ENCODE measurements around the gene ANKRD60. TPM values are rescaled to one million over a fixed set of nuclear protein-coding genes. Genes with fewer than 3 reads are reported as not detected.

ANKRD60 gene
- total RNA-seq, 1 donor from 2014 or later = not detected

DNA sequence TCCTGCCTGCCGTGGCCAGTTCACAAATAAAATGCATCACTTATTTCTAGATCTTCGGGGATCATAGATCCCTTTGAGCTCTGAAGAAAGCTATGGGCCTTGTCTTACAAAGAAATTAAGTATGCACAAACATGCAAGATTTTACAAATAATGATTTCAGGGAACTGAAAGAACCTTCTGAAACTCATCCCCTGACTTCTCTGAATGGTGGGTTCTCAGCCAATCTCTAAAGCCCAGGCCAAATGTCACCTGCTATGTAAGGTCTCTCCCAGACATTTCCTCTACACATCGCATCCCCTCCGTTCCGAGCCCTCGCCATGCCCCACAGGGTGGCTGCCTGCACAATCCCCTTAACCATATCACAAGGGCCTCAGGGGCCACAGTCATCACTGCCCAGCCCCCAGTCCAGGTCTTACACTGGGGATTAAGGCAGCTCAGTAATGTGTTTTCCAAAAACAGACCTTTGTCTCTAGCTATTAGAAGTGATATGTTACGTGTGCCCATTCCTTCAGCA is 16.1 kb upstream of the ANKRD60 start:
- intact Hi-C loops (cut with micrococcal nuclease) = no loop called here

DNA sequence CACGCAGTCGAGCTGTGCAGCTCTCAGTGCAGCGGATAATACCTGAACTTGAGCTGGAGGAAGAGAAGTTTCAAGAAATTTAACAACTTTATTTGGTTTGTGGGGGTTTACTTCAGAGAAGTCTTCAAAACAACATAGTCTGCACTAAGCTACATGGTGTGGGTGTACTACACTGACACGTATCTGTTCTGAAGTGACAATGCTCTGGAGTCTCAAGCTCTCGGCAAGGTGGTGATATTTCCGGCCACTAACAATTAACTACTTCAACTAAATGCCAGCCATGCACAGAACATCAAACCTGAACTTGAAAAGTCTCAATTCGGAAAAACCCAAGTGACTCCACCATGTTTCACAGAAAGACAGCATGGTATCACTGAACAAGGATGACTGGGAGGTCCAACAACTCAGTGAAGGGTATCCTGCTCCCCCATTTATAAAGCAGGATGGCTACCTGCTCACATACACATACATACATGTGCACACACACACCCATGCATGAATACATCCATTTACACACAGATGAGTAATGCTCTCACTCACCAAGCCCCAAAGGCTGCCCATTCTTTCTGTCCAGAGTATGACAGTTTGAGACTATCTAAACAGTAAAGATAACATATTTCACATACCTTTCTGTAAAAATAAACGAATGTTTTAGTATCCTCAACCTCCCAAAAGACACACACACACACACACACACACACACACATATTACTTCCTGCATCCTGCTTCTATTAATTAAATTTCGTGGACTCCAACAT is 15.4 kb upstream of the ANKRD60 start:
- intact Hi-C loops (cut with micrococcal nuclease) = no loop called here

DNA sequence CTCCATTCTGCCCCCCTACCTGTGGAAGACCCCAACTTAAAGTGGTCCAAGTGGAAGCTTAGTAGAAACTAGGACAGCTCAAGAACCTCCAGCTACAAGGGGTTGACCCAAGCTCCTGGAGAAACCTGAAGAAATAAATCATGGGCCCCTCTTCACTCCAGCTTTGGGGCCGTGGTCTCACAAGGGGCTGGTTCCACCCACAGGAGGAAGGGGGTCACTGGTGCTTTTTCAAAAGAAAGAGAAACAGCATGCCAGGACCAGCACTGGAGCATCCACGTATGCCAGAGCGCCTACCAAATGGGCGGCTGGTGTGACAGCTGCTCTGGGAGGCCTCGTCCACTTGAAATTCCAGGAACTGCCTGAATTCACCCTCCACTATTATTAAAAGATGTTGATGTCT is 14.4 kb upstream of the ANKRD60 start:
- intact Hi-C loops (cut with micrococcal nuclease) = no loop called here

DNA sequence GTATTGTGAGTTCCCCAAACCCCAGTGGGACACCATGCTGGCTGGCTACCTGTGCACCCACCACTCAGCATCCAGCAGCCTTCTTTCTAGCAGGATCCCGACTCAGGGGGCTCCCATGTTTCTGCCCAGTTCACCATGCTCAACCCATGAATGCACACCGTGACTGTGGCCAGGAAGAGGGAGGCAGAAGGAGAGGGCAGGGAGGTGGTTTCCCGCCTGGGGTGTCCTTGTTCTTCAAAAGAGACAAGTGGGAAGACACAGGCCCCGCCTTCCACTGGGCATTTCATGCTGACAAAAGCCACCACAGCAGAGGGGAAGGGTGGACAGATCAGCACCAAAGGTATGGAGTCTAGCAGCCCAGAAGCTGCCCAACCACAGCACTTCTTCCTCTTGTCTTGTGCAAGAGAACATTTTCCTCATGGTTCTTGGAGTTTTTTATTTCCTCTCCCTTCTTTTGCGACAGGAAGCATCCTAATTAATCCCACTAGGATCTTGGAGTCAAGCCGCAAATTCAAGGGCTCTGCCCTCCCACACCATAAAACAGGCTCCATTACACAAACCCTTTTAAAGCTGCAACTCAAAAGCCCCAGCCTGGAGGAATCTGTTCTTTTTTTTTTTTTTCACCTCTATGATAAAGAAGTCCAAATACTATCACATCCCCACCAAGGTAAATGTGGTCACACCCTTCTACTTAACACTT is 13.5 kb upstream of the ANKRD60 start:
- intact Hi-C loops (cut with micrococcal nuclease) = no loop called here

DNA sequence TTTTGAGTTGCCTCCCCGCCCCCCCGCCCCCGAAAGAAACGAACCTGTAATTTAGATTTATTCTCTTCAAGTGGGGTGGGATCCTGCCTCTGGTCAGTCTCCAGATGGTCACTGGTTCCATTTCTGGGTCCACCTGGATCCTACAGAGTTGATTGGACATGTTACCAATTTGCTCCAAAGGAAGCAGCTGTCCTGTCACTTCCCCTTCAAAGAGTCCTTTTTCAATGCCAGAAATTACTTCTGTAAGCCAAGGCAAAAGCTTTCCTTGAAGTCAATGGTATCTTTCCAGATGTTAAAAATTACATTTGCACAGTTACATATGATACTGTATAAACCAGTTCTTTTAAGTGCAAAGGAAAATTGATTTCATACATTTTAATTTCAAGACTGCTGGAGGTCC is 12.0 kb upstream of the ANKRD60 start:
- intact Hi-C loops (cut with micrococcal nuclease) = no loop called here

DNA sequence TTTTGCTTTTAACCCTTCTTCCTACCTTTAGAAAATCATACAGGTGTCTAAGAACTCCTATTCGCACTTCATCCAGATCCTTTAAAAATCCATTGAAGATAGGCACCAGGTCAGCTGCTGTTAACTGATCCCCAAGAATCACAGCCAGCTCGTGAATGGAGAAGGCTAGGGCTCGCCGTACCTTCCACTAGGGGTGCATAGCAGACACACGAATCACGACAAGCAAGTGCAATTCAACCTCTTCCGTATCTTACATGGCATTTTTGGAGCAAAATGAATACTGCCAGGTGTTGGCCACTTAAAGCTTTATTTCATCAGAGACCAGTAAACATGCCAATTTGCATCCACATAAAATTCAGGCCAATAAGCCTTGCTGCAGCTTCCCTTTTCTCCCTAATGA is 10.8 kb upstream of the ANKRD60 start:
- intact Hi-C loops (cut with micrococcal nuclease) = loop anchor here (5.0 to 10.0 kb wide), 2 partner anchors 393 to 616 kb away; partner anchors contain the start of genes GNAS and GNAS-AS1

DNA sequence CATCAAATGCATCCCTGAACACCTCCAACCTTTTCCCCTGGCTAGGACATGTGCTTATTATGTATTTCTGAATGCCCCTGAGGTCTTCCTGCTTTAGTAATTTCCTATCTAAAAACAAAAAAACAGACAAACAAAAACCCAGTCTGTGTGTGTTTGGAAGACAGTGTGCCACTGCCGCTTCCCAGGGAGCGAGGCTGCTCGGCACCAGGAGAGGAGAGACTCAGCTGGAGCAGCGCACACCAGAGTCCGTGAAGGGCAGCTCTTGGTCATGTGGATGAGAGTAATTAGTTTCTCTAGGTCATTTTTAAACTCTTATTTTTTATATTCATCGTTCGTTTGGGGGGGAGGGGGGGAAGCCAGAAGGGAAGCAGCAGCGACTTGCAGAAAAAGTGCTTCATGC is 10.0 kb upstream of the ANKRD60 start:
- intact Hi-C loops (cut with micrococcal nuclease) = loop anchor here (5.0 to 10.0 kb wide), 2 partner anchors 394 to 616 kb away; partner anchors contain the start of genes GNAS and GNAS-AS1

DNA sequence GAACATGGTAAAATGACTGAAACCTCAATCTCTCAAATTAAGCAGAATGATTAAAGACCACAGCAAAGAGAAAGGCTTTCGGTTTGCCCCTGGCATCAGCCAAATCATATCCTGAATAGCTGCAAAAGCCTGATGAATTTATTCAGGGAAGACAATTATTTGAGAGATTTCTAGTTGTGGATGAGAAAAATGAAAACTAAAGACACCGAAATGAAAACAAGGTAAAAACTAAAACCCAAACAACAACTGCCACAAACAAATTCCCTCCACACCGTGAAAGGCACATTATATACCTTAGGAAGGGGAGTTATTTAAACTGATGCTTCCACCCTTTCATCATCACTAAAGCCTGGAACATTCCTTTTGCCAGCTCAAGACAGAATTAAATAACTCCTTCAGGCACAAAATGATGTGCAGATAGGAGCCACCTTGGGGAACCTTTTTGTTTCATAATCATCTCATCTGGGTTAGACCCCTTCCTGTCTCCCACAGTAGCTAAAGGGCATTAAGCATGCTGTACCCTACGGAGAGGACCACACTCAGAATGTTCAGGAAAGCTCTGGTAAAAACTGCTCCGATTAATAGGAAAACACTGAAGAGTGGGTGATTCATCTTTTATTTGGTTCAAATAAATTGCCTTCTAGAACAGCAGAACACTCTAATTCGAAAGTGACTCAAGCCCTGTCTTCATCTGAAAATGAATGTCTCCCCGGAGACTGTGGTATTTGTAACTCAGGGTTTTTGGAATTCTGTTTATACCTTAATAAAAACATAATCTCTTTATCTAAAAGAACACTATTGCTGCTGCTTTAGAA is 9.1 kb upstream of the ANKRD60 start:
- intact Hi-C loops (cut with micrococcal nuclease) = loop anchor here (1.0 to 10.0 kb wide), 6 partner anchors 70 to 617 kb away; partner anchors contain the start of genes GNAS, GNAS-AS1 and VAPB

DNA sequence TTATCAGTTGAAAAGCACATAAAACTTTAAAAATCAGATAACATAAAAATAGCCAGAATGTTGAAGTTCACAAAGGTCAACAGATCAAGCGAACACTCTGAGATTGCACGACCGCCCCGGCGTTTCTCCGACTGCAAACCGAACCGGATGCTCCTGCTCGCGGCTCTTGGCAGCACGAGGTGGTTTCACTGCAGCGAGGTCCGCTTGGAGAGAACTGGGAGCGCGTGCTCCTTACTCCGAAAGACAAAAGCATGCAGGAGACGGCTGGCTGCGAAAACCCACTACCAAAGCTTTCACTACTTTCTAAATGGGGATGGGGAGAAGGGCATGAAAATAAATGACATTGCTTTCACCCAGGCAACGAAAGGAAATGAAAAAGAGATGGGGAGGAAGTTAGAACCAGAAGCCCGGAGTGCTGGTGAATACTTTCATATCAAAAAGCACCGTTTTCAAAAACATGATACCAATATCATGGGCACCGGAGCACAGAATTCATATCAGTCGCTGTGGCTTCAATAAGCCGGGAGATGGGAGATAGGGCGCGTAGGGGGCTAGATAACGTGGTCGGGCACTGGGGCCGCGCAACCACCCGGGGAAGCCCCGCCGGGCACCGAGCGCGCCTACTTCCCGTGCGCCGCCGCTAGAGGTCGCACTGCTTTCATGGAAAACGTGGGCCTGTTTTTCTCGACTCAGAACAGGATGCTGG is 8.3 kb upstream of the ANKRD60 start:
- intact Hi-C loops (cut with micrococcal nuclease) = loop anchor here (1.0 to 10.0 kb wide), 7 partner anchors 71 to 618 kb away; partner anchors contain the start of genes GNAS, GNAS-AS1 and VAPB

DNA sequence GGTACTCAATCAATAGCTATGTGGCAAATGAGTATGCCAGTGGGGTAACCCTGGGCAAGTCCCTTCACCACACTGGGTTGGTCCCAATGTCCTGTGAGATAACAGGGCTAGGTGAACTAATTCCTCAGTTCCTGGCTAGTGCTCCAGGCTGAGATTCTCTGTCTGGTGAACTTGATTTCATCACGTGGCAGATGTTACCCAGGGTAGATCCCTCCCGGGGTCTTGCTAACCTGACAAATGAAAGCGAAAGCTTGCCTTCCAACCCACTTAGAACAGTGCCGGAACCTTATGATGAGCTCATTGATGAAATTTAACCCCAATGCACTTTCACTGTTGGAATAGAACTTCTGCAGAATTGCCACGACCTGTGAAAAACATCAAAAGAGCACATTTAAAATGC is 6.6 kb upstream of the ANKRD60 start:
- intact Hi-C loops (cut with micrococcal nuclease) = loop anchor here (5.0 to 10.0 kb wide), 2 partner anchors 397 to 620 kb away; partner anchors contain the start of genes GNAS and GNAS-AS1

DNA sequence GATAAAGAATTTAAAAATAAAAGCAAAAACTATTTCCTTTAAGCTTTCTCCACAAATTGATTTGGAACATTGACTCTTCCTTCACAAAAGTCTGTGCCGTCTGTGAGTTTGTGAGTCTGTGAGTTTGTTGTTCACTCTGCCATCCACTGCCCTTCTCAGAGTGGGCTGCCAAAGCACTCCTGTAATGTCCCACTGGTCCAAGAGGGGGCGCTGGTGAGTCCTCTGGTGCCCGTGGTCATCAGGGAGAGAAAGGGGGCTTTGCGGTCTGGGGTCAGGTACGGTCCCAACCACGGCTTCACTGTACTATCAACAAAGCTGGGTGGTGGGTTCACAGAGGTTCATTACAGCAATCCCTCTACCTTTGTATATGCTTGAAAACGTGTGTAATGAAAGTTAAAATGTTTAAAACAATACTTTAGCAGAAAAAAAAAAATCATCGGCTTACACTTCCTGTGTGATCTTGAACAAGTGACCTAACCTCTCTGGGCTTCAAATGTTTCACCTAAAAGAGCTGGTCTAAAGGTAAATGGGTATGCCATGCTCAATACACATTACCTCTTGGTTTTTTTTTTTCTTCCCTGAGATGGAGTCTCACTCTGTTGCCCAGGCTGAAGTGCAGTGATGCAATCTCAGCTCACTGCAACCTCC is 5.6 kb upstream of the ANKRD60 start:
- intact Hi-C loops (cut with micrococcal nuclease) = loop anchor here (10.0 kb wide), 1 partner anchor 621 kb away; the partner anchor contains the start of genes GNAS and GNAS-AS1

DNA sequence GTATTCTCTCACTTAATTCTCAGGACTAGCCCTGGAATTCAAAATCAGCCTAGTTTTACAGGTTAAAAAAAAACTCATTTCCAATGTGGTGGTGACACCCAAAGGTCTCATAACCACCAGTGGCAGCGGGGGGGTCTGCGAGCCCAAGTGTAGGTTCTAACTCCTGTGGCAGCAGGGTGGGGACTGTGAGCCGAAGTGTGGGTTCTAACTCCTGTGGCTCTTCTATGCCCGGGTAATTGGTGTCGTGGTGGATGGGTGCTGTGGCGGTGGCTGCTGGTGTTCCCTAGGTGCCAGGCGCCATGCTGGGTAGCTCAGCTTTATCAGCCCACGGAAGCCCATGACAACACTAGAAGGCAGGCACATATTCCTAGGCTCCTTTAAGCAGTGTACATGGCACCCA is 4.9 kb upstream of the ANKRD60 start:
- intact Hi-C loops (cut with micrococcal nuclease) = loop anchor here (10.0 kb wide), 1 partner anchor 621 kb away; the partner anchor contains the start of genes GNAS and GNAS-AS1

DNA sequence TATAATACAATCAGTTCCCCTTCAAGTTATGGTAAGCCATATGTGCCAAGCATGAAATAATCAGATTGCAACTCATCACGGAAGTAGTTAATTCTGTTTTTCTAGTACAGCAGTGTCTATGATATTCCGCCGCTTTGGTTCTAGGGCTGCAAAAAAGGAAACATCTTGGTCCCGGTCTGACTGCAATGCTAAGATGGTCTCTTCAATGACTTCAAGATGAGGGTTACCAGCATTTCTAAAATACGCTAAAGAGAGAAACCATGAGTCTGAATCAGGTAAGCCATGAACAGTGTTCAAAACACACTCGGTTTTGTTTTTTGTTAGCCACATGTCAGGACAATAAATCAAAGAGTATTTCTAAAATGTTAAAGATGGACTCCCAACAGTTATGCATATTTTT is 3.2 kb upstream of the ANKRD60 start:
- intact Hi-C loops (cut with micrococcal nuclease) = loop anchor here (10.0 kb wide), 1 partner anchor 623 kb away; the partner anchor contains the start of genes GNAS and GNAS-AS1

DNA sequence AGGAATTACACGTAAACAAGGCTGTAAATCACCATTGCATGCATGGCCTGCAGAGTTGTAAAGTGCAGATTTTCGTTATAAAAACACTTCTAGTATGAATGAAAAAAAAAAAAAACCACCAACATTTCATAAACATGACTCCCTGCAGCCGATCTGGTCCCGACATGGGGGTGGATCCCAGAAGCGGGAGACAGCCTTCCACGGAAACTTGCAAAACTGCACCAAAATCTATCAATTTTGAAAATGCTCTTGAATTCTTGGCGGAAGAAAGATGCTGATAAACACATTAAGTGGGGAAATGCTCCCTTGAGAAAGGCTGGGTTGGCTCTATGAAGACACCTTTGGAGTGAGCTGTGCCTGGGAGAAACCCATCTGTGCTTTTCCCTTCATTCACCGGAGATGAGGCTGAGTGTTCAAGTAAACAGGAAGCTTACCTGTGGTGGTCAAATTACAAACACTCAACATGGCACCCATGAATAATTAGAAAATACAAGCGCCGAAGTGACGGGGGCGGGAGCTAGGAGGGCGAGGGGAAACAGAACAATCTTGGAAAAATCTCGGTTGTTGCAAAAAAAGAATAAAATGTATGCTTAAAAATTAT is 845 bp upstream of the ANKRD60 start:
- intact Hi-C loops (cut with micrococcal nuclease) = no loop called here

DNA sequence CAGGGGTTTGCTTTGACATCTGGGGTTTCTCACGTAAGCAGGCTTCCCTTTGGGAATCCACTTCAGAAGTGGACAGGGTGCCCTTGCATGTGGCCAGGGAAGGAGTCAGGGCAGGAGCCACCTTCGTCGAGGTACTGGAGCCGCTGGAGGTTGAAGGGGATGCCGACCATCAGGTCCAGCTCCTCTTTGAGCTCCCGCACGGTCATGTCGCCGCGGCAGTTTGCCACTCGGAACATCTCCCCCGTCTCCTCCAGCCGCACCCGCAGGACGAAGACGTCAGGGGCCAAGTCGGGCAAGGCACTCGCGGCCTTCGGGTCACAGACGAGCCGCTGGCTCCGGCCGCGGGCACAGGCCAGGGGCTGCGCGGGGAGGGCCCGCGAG is 360 bp downstream of the ANKRD60 start:
- intact Hi-C loops (cut with micrococcal nuclease) = no loop called here

DNA sequence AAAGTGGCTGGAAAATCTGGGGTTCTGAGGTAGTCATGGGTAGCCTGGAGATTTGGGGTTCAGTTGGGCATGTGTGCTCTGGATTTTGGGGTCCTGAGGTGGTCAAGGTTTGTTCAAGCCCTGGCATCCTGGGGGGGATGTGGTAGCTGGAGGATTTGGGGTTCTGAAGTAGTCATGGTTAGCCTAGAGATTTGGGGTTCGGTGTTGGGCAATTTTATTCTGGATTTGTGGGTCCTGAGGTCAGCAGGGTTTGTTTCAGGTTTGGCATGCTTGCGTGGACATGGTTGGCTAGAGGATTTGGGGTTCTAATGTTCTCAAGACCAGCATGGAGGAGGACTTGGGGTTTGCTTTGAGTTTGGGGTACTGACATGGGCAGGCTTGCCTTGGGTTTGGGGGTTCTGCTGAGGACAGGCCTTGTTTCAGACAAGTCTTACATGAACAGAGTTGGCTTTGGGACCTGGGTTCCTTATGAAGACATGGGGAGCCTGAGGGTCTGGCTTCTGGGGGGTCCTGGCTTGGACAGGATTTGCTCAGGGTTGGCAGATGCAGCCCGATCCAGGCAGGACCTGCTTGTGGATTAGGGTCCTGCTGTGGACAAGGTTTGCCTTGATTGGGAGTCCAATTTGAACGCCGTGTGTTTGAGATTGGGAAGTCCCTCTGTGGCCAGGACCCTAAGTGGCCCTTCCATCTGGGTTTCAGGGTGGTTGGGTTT is 906 bp downstream of the ANKRD60 start:
- intact Hi-C loops (cut with micrococcal nuclease) = no loop called here

DNA sequence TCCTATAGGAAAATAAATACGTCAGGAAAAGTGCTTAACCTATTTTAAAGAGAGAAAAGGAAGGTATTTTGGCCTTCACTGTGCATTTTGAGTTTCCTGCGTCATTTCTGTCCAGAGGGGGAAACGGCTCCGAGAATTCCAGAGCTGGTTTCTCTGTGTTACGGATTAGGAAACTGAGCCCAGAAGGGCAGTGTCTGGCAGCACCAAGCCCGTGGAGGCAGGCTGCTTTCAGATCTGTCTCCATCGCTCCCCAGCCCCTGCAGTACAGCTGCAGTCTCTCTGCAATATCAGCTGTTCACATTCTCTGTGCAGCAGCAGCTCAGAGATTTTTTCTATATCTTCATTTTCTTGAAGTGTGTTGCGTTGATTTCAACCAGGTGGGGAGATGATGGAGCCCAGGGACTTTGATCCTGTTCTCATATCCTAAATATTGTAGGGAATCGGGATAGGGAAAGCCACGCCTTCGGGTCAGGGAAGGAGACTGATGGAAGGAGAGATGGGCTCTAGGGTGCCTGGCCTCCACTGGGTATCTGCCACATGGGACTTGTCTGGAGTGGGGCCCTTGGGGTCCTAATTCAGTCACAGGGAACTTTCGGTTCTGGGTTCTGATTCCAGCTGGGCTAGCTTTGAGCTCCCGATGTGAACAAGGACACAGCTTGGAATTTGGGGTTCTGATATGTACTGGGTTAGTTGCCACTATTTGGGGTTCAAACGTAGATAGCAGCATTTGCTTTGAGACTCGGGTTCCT is 2.8 kb downstream of the ANKRD60 start:
- intact Hi-C loops (cut with micrococcal nuclease) = no loop called here

DNA sequence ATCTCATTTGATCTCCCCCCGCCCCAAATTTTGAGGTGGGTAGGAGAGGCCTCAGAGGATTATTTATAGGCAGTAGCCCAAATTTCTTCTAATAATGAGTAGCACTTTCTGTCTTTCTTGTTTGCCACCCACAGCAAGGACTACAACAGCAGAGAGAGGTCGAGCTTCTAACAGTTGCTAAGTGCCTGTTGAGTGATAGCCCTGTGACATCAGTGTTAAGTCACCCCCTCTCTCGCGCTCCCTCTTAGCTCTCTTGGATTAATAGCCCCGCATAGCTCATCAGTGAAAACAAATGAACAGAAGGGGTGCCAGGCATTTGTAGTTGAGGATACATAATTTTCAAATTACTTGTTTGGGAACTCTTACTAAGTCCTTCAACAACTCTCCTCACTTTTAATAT is 3.5 kb downstream of the ANKRD60 start:
- intact Hi-C loops (cut with micrococcal nuclease) = no loop called here
